GM13977 (cell line): ENCODE data around the gene RNF44.

ENCODE experiments used
- DNase-seq: peaks from one replicate; pipeline ENCODE4 v3.0.0; 2012; ENCODE audit warnings: low spot score
- CTCF ChIP-seq: IDR thresholded peaks from 2 replicates; pipeline ENCODE4 v1.5.1; 2012; ENCODE audit warnings: mild to moderate bottlenecking, control low read depth; ENCODE audit not compliant: insufficient read depth; ENCODE audit errors: extremely low read depth, missing control alignments
- in situ Hi-C: fragments of 300-500 bp; cut with MboI; formaldehyde crosslinking; loops from one replicate; pipeline ENCODE4 v1.12.0; 2022; ENCODE audit warnings: low sequenced_read_pairs, low pct_unique_long_range_greater_than_20kb, mixed read lengths, inconsistent platforms; ENCODE audit not compliant: unreplicated experiment

The RNF44 gene

GRCh38 chr5:176521699-176522263 lies 15.4 kb downstream of the RNF44 start:
- DNase-seq, result no peak
- in situ Hi-C loops, result no loop called here
- no peak for TF ChIP-seq CTCF

DNA sequence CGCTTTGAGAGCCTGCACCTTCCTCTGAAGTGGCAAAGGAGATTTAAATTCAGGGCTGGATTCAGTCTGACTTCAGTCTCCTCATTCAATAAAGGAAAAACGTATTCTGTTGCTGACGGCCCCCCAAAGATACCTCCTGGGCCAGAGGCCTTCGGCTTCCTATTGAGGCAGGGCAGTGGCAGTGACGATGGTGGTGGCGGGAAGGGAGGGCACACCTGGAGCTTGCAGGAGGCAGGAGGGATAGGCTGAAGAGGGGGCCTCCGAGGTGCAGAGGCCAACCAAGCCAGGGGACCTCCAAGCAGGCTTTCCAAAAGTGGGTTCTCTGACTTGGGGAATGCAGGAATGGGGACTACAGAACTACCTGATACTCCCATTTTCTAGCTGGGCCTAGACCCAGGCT lies 15.9 kb downstream of the RNF44 start:
- no peak for TF ChIP-seq CTCF
- in situ Hi-C loops, result no loop called here
- DNase-seq, result no peak

- in situ Hi-C loops, result no loop called here
- TF ChIP-seq CTCF, result no peak
- no peak for DNase-seq
These were observed 17.1 kb downstream of the RNF44 start for GRCh38 chr5:176519810-176520720.

DNA sequence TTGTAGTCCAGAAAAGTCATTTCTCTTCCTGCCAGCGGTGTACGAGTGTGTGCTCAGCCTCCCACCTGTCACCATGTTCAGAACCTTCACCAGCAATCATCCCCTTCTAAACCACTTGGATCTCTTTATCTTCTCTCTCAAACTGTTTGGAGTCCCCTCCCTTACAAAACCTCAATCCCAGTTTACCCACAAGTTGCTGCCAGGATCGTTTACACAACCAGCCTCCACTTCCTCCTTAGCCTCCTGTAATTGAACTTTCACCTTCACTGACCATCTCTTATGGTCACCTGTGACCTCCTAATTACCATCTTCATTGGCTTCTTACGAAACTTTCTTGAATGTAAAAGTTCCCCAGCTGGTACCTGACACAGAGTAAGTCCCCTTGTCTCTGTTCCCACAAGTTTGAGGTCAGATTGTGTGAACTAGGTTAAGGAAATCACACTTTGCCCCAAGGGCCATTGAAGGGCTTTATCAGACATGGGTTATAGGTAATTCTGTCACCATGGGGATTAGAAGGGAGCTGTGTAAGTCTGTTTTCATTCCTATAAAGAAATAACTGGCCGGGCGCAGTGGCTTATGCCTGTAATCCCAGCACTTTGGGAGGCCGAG lies 20.0 kb downstream of the RNF44 start:
- no peak for TF ChIP-seq CTCF
- DNase-seq, result no peak
- in situ Hi-C loops, result no loop called here

DNA sequence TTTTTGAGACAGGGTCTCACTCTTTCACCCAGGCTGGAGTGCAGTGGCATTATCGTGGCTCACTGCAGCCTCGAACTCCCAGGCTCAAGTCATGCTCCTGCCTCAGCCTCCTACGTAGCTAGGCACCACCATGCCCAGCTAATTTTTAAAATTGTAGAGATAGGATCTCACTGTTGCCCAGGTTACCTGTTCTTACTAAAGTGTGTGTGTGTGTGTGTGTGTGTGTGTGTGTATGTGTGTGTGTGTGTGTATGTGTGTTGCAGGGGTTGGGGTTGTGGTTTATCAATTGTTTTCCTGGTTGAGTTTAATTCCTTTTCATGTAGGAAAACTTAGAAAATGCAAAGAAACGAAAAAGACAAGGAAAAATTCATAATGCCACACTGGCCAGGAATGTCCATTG lies 21.8 kb downstream of the RNF44 start:
- no peak for DNase-seq
- no peak for TF ChIP-seq CTCF
- in situ Hi-C loops, result no loop called here

DNA sequence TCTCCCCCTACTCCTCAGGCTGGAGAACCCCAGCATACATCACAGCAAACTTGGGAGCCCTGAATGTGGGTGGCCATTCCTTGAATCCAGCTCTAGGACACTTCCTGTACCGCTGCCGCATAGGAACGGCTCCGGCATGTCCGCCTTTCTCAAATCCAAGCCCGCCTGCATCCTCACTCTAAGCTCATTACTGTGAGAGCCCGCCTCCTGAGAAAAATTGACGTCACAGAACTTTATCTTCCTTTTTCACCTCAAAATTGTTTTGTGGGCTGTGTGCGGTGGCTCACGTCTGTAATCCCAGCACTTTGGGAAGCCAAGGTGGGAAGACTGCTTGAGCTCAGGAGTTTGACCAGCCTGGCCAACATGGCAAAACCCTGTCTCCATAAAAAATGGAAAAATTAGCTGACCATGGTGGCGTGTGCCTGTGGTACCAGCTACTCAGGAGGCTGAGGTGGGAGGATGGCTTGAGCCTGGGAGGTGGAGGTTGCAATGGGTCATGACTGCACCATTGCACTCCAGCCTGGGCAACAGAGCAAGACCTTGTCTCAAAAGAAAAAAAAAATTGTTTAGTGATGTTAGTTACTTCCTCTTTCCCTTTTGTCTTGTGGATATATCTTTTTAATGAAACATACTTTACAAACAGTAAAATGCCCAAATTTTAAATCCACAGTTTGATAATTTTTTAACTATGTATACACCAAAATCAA lies 22.8 kb downstream of the RNF44 start:
- DNase-seq, result no peak
- in situ Hi-C loops, result no loop called here
- TF ChIP-seq CTCF, result no peak
